HEK293T (cell line): ENCODE measurements around the gene AAK1.

Source experiments
- CTCF ChIA-PET: fragments of 350-600 bp; formaldehyde crosslinking; extraction: SDS; loops from one replicate; lab custom pipeline; 2021; ENCODE audit warnings: antibody characterized with exemption, inconsistent platforms; lab: Yijun Ruan, JAX
- POLR2A ChIA-PET: fragments of 350-600 bp; formaldehyde crosslinking; extraction: SDS; loops from one replicate; lab custom pipeline; 2020; ENCODE audit warnings: antibody characterized with exemption, inconsistent platforms; lab: Yijun Ruan, JAX
- DNase-seq: peaks from one replicate; pipeline ENCODE4 v3.0.0; 2012; ENCODE audit warnings: mixed read lengths; ENCODE audit errors: extremely low spot score
- ARNT ChIP-seq: fragments of 450-650 bp; IDR thresholded peaks from 2 replicates; pipeline ENCODE4 v1.6.1; 2017; ENCODE audit warnings: mild to moderate bottlenecking
- BHLHE40 ChIP-seq: fragments of 450-650 bp; IDR thresholded peaks from 2 replicates; pipeline ENCODE4 v1.6.1; 2016; ENCODE audit warnings: mild to moderate bottlenecking, moderate library complexity, borderline replicate concordance
- CTBP1 ChIP-seq: fragments of 450-650 bp; IDR thresholded peaks from 2 replicates; pipeline ENCODE4 v1.6.1; 2016; ENCODE audit warnings: borderline replicate concordance
- ELF4 ChIP-seq: fragments of 450-650 bp; IDR thresholded peaks from 2 replicates; pipeline ENCODE4 v1.6.1; 2017; ENCODE audit warnings: antibody characterized with exemption
- FOXA1 ChIP-seq: fragments of 450-650 bp; IDR thresholded peaks from 2 replicates; pipeline ENCODE4 v1.6.1; 2016; ENCODE audit warnings: mild to moderate bottlenecking
- FOXK2 ChIP-seq: fragments of 450-650 bp; IDR thresholded peaks from 2 replicates; pipeline ENCODE4 v1.6.1; 2016; ENCODE audit warnings: mild to moderate bottlenecking
- FOXM1 ChIP-seq: fragments of 450-650 bp; IDR thresholded peaks from 2 replicates; pipeline ENCODE4 v1.6.1; 2017; ENCODE audit warnings: mild to moderate bottlenecking, borderline replicate concordance
- HDGF ChIP-seq: fragments of 450-650 bp; IDR thresholded peaks from 2 replicates; pipeline ENCODE4 v1.6.1; 2017; ENCODE audit warnings: antibody characterized with exemption, borderline replicate concordance
- L3MBTL2 ChIP-seq: fragments of 450-650 bp; conservative IDR thresholded peaks from 2 replicates; pipeline ENCODE4 v1.6.1; 2016; ENCODE audit warnings: mild to moderate bottlenecking
- LEF1 ChIP-seq: fragments of 450-650 bp; IDR thresholded peaks from 2 replicates; pipeline ENCODE4 v1.6.1; 2017; ENCODE audit warnings: mild to moderate bottlenecking, borderline replicate concordance
- NFRKB ChIP-seq: fragments of 450-650 bp; IDR thresholded peaks from 2 replicates; pipeline ENCODE4 v1.6.1; 2016; ENCODE audit warnings: mild to moderate bottlenecking, moderate library complexity
- SP1 ChIP-seq: fragments of 450-650 bp; IDR thresholded peaks from 2 replicates; pipeline ENCODE4 v1.6.1; 2017
- SUZ12 ChIP-seq: fragments of 450-650 bp; IDR thresholded peaks from 2 replicates; pipeline ENCODE4 v1.6.1; 2016; ENCODE audit warnings: mild to moderate bottlenecking
- TARDBP ChIP-seq: fragments of 450-650 bp; IDR thresholded peaks from 2 replicates; pipeline ENCODE4 v1.6.1; 2016
- ZNF384 ChIP-seq: fragments of 450-650 bp; IDR thresholded peaks from 2 replicates; pipeline ENCODE4 v1.6.1; 2016
- TF ChIP-seq, protein P1 (sequence below): fragments of 450-650 bp; IDR thresholded peaks from 2 replicates; pipeline ENCODE4 v1.6.1; 2016

Gene AAK1

DNA sequence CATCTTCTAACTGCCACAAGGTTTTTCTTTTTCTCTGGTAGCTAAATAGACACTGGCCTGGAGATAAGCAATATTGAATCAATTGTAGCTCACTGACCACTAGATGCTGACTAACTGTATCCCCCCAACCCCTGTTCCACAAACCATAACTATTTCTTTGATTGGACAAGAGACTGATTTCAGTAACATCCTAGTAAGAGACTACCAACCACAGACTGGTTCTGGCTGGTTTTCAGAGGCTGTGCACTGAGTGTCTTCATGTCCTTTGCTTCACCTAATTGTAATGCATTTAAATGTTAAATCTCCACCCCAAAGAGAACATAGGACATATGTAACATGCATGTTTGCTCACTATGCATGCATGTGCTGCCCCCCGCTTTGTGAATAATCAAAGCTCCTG is 3.2 kb upstream of the AAK1 start:
- DNase-seq, result no peak
- ChIA-PET CTCF (interaction anchor here (0.6 kb wide), 1 partner anchor 82 kb away, joined by 3 read pairs; no protein-coding TSS in a partner anchor), POLR2A (no interaction called here)
- TF ChIP-seq TARDBP (no peak), FOXA1 (no peak), ARNT (no peak), SP1 (no peak), SUZ12 (no peak), ELF4 (no peak), L3MBTL2 (no peak), LEF1 (no peak), FOXK2 (no peak), FOXM1 (no peak), BHLHE40 (no peak), NFRKB (no peak), HDGF (no peak), CTBP1 (no peak)
- TF ChIP-seq, protein P1, sequence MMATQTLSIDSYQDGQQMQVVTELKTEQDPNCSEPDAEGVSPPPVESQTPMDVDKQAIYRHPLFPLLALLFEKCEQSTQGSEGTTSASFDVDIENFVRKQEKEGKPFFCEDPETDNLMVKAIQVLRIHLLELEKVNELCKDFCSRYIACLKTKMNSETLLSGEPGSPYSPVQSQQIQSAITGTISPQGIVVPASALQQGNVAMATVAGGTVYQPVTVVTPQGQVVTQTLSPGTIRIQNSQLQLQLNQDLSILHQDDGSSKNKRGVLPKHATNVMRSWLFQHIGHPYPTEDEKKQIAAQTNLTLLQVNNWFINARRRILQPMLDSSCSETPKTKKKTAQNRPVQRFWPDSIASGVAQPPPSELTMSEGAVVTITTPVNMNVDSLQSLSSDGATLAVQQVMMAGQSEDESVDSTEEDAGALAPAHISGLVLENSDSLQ, result no peak

DNA sequence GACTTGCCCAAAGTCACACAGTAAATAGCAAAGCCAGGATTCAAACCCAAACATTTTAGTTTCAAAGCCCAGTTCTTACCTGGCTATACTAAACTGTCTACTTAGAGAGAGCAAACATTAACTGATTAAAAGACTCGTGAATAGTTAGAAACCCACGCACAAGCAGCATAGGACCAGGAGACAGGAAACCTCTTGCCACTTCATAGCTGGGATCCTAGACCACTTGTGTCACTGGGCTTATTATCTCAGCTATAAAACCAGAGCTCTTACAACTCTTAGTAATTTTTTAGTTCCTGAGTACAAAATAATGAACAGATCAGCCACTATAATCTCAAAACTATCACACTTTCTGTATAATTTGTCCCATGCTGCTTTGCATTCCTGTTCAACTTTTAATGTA is 2.4 kb upstream of the AAK1 start:
- no peak for TF ChIP-seq ARNT
- TF ChIP-seq, protein P1, result no peak
- no peak for TF ChIP-seq LEF1
- no peak for TF ChIP-seq ELF4
- no peak for TF ChIP-seq BHLHE40
- TF ChIP-seq CTBP1, result no peak
- TF ChIP-seq NFRKB, result no peak
- TF ChIP-seq SUZ12, result no peak
- TF ChIP-seq L3MBTL2, result no peak
- no peak for TF ChIP-seq ZNF384
- no peak for TF ChIP-seq FOXK2
- no peak for TF ChIP-seq FOXA1
- TF ChIP-seq TARDBP, result no peak
- TF ChIP-seq SP1, result no peak
- no peak for TF ChIP-seq HDGF
- ChIA-PET CTCF (no interaction called here), POLR2A (no interaction called here)
- no peak for DNase-seq

DNA sequence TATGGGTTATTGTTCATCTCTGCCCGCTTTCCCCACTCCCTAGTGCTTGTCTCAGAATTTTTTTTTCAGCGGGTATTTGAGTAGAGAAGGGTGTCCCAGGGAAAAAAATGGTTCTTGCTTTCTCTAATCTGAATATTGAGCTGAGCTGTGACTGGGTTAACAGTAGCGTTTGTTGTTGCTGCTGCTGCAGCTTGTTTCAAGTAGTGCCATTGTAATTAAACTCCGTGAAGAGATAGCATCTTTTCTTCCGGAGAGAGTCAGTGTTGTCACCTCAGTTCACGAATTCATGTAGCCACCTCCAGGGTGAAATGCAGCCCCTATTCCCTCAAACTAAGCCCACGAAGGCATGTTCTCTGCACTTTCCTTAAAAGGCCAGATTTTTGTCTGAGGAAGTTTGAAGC is 1.5 kb upstream of the AAK1 start:
- POLR2A ChIA-PET, result no interaction called here
- TF ChIP-seq ARNT, result no peak
- no peak for TF ChIP-seq FOXA1
- no peak for TF ChIP-seq L3MBTL2
- TF ChIP-seq LEF1, result no peak
- TF ChIP-seq ELF4, result no peak
- TF ChIP-seq ZNF384, result no peak

DNA sequence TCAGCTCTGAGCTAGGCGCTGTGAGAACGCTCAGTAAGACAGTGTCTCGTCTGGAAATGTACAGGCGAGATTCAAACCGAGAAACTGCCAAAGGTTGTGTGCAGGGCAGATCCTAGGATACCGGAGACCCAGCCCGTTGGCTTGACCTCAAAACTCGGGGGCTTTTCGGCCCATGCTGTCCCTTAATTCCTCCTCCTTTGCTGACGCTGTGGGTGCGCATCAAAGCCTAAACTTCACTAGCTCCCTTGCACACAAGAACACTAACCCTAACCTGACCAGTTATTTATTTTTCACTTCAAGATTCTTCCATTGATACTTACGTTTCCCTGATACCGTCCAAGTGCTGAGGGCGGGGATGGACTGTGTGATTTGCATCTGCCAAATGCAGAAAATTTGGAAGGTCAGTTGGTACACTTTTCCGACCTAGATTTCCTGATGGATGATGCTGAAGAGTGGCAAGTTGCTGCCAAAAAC is 1.0 kb upstream of the AAK1 start:
- DNase-seq, result no peak
- ChIA-PET POLR2A (interaction anchor here (0.7 to 0.9 kb wide), 2 partner anchors 50 to 53 kb away, joined by 3 read pairs; no protein-coding TSS in a partner anchor), CTCF (interaction anchor here (0.7 kb wide), 1 partner anchor 55 kb away, joined by 3 read pairs; no protein-coding TSS in a partner anchor)
- TF ChIP-seq, protein P1, result no peak
- TF ChIP-seq CTBP1 (no peak), L3MBTL2 (no peak), FOXM1 (no peak), HDGF (no peak), FOXA1 (no peak), ELF4 (no peak), TARDBP (no peak), BHLHE40 (no peak), SP1 (no peak), ZNF384 (no peak), NFRKB (no peak), LEF1 (no peak), FOXK2 (no peak), ARNT (no peak), SUZ12 (no peak)

More for the DNA sequence above, 1.5 kb upstream of the AAK1 start:
- DNase-seq, result no peak
- CTCF ChIA-PET, result no interaction called here

DNA sequence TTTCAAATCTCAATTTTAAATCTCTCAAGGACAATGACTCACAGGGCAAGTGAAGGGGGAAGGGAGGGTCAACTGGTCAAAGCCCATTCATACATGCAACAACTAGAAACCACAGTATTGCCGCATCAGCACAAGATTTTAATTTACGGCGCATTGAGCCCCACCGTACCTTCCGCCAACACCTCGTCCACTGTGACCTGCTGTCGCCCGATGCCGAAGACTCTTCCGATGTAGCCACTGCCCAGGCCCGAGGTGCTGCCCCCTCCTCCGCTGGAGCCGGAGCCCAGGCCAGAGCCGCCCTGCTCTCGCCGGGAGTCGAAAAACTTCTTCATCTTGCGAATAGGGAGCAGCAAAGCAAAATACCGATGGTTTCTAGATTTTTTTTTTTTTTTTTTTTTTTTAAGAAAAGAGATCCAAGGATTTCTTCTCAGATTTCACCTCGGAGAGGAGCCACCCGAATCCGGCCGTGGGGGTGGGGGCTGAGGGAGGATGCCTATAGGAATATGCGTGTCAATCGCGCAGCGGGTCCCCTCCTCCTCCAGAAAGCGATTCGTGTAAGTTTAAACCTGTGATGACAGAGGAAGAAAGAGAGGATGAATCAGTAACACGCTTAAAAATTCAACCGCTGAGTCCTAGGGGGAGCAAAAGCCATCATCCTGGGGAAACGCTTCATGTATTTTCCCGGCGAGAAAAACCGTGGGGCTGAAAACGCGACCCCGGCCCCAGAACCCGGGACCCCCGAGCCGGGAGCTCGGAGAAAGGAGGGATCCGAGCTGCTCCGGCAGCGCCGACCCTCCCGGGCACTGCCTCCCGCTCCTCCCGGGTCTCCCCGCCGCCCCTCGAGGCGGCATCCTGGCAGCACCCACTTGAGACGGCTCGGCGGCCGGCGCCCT is 584 bp downstream of the AAK1 start:
- ChIA-PET CTCF (interaction anchor here (1.1 kb wide), 1 partner anchor 71 kb away, joined by 3 read pairs; no protein-coding TSS in a partner anchor), POLR2A (interaction anchor here (0.7 to 1.3 kb wide), 4 partner anchors 9 to 88 kb away, joined by 3 to 4 read pairs (median 4); no protein-coding TSS in a partner anchor)
- DNase-seq, result peak; percentile 39
- TF ChIP-seq ARNT (no peak), HDGF (no peak), CTBP1 (no peak), FOXM1 (no peak), ELF4 (no peak), ZNF384 (peak; percentile 56; the same call in 1 of the 2 replicates)
- TF ChIP-seq, protein P1, result peak; percentile 23; the same call in 1 of the 2 replicates
